Natural killer cell (primary cell): ENCODE measurements around the gene KLK15. TPM values are rescaled to one million over a fixed set of nuclear protein-coding genes. Genes with fewer than 3 reads are reported as not detected.

Experiments
- ATAC-seq, 3 donors: fragments of 150-1000 bp in 2 of 3; fragments of 200-7000 bp in 1 of 3; cut with Tn5 transposase; 1 replicate in 1 of 3; 2 replicates in 2 of 3; pipeline ENCODE4 v1.10.0; 2021; ENCODE audit warnings: mild to moderate bottlenecking in 2 of 3, moderate library complexity in 2 of 3
- DNase-seq, 2 donors: peaks; one replicate each; pipeline versions ENCODE4 v3.0.0 to v3.0.0-alpha.2; 2013 to 2021; ENCODE audit warnings: mixed read lengths in 1 of 2
- H3K27ac ChIP-seq: one replicate; pipeline ENCODE4 v1.5.1; 2013; ENCODE audit warnings: mild to moderate bottlenecking, low read length
- H3K27me3 ChIP-seq: one replicate; pipeline ENCODE4 v1.6.1; 2013; ENCODE audit warnings: low read length; ENCODE audit not compliant: control insufficient read depth, insufficient read depth
- H3K36me3 ChIP-seq: one replicate; pipeline ENCODE4 v1.6.1; 2013; ENCODE audit warnings: low read length; ENCODE audit not compliant: control insufficient read depth, insufficient read depth
- H3K4me1 ChIP-seq: one replicate; pipeline ENCODE4 v1.6.1; 2013; ENCODE audit warnings: low read length; ENCODE audit not compliant: control insufficient read depth, insufficient read depth
- H3K4me3 ChIP-seq: one replicate; pipeline ENCODE4 v1.5.1; 2013; ENCODE audit warnings: low read length
- H3K9me3 ChIP-seq: one replicate; pipeline ENCODE4 v1.6.1; 2013; ENCODE audit warnings: low read length; ENCODE audit not compliant: control insufficient read depth, insufficient read depth
- H3K27ac Mint-ChIP-seq, 2 donors: one replicate each; pipeline ENCODE4 v1.8.0; 2022; ENCODE audit warnings: mild to moderate bottlenecking in 2 of 2, mixed read lengths in 2 of 2, moderate library complexity in 1 of 2
- H3K27me3 Mint-ChIP-seq, 2 donors: one replicate each; pipeline ENCODE4 v1.8.0; 2022; ENCODE audit warnings: low read depth in 2 of 2, mixed read lengths in 2 of 2
- H3K36me3 Mint-ChIP-seq: one replicate; pipeline ENCODE4 v1.8.0; 2022; ENCODE audit warnings: mixed read lengths
- H3K4me1 Mint-ChIP-seq, 2 donors: one replicate each; pipeline ENCODE4 v1.8.0; 2022; ENCODE audit warnings: mixed read lengths in 2 of 2
- H3K4me3 Mint-ChIP-seq: one replicate; pipeline ENCODE4 v1.8.0; 2022; ENCODE audit warnings: mild to moderate bottlenecking, moderate library complexity, mixed read lengths
- H3K9me3 Mint-ChIP-seq, 2 donors: one replicate each; pipeline ENCODE4 v1.8.0; 2022; ENCODE audit warnings: mixed read lengths in 2 of 2
- WGBS: methylation state at CpG from one replicate; pipeline ENCODE4 v1.1.7; 2013; ENCODE audit warnings: missing lambda C conversion rate; ENCODE audit not compliant: insufficient coverage; 5-methylcytosine and 5-hydroxymethylcytosine counted together
- intact Hi-C: fragments of 100-400 bp; cut with micrococcal nuclease; formaldehyde crosslinking; loops from one replicate; pipeline ENCODE4 v1.14.2; 2022
- total RNA-seq, 4 donors: library from RNA; stranded (reverse); fragments of 120-200 nt in 1 of 4; gene quantifications; one replicate each; pipeline versions ENCODE4 v1.2.3 to v1.2.4, GENCODE V29; 2013 to 2022
- TF ChIP-seq, protein P1 (sequence below): fragments of 200-600 bp; IDR thresholded peaks from one replicate; pipeline ENCODE4 v1.8.0; 2022; ENCODE audit warnings: antibody characterized with exemption

The KLK15 gene
- total RNA-seq, 3 donors from 2014 or later (not counting 1 experiment from before 2014, with no cell fraction given): not detected

DNA sequence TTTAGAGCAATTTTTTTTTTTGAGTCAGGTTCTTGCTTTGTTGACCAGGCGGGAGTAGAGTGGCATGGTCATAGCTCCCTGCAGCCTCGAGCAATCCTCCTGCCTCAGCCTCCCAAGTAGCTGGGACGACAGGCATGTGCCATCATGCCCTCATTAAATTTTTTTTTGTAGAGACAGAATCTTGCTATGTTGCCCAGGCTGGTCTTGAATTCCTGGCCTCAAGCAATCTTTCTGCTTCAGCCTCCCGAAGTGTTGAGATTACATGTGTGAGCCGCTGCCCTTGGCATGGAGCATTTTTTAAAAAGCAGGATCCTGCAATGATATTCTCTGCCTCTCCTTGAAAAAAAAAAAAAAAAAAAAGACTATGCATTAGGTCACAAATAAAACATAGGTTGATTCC lies 57.2 kb downstream of the KLK15 start:
- no peaks in the 10 kb centered on the region for H3K4me1 ChIP-seq
- Mint-ChIP-seq H3K4me1 (no peaks in the 10 kb centered on the region), H3K36me3 (no peaks in the 10 kb centered on the region), H3K4me3 (no peak overlapping the region), H3K27me3 (peaks cover 46 to 47% of the 10 kb centered on the region in 2 donors), H3K27ac (no peak overlapping the region), H3K9me3 (peaks cover 0 to 2% of the 10 kb centered on the region in 2 donors)
- H3K9me3 ChIP-seq: no peaks in the 10 kb centered on the region
- DNase-seq (no peak), ATAC-seq (no peak)
- WGBS: 84% methylated on average over 5 of the region's 5 CpGs
- TF ChIP-seq, protein P1, sequence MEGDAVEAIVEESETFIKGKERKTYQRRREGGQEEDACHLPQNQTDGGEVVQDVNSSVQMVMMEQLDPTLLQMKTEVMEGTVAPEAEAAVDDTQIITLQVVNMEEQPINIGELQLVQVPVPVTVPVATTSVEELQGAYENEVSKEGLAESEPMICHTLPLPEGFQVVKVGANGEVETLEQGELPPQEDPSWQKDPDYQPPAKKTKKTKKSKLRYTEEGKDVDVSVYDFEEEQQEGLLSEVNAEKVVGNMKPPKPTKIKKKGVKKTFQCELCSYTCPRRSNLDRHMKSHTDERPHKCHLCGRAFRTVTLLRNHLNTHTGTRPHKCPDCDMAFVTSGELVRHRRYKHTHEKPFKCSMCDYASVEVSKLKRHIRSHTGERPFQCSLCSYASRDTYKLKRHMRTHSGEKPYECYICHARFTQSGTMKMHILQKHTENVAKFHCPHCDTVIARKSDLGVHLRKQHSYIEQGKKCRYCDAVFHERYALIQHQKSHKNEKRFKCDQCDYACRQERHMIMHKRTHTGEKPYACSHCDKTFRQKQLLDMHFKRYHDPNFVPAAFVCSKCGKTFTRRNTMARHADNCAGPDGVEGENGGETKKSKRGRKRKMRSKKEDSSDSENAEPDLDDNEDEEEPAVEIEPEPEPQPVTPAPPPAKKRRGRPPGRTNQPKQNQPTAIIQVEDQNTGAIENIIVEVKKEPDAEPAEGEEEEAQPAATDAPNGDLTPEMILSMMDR: no peak
- no peaks in the 10 kb centered on the region for H3K36me3 ChIP-seq
- H3K4me3 ChIP-seq: no peak overlapping the region
- intact Hi-C loops: no loop called here
- peaks cover 16% of the 10 kb centered on the region for H3K27me3 ChIP-seq
- H3K27ac ChIP-seq: no peak overlapping the region

Other genes with a start within 250 kb of the KLK15 start
- not detected for gene SYT3, start 193.7 kb downstream of the KLK15 start, total RNA-seq
- not detected for gene C19orf81, start 184.1 kb downstream of the KLK15 start, total RNA-seq
- under 1 TPM; 0.05 to 0.75 (median 0.20) TPM for gene SHANK1, start 113.8 kb downstream of the KLK15 start, total RNA-seq
- gene CLEC11A, start 110.2 kb downstream of the KLK15 start, total RNA-seq: 1 to 10 TPM; 2.3 to 4.0 (median 3.3) TPM
- not detected for gene GPR32, start 63.1 kb downstream of the KLK15 start, total RNA-seq
- gene ACP4, start 43.2 kb downstream of the KLK15 start, total RNA-seq: not detected
- gene KLK1, start 9.8 kb downstream of the KLK15 start, total RNA-seq: not detected
- not detected for gene KLK3, start 21.3 kb upstream of the KLK15 start, total RNA-seq
- gene KLK2, start 39.9 kb upstream of the KLK15 start, total RNA-seq: not detected
- gene KLK4, start 77.8 kb upstream of the KLK15 start, total RNA-seq: not detected
- gene KLK5, start 119.5 kb upstream of the KLK15 start, total RNA-seq: not detected
- not detected for gene KLK6, start 136.0 kb upstream of the KLK15 start, total RNA-seq
- gene KLK7, start 150.3 kb upstream of the KLK15 start, total RNA-seq: not detected
- not detected for gene KLK8, start 168.0 kb upstream of the KLK15 start, total RNA-seq
- not detected for gene KLK10, start 186.1 kb upstream of the KLK15 start, total RNA-seq
- not detected for gene KLK11, start 193.0 kb upstream of the KLK15 start, total RNA-seq
- not detected for gene KLK12, start 201.4 kb upstream of the KLK15 start, total RNA-seq
- gene KLK13, start 231.5 kb upstream of the KLK15 start, total RNA-seq: not detected
- 1 to 10 TPM in 2 of 3 donors, under 1 TPM in 1; 0.64 to 1.3 (median 1.1) TPM for gene KLK14, start 249.3 kb upstream of the KLK15 start, total RNA-seq